ENCODE data around the gene TTLL12.

TTLL12 gene

DNA sequence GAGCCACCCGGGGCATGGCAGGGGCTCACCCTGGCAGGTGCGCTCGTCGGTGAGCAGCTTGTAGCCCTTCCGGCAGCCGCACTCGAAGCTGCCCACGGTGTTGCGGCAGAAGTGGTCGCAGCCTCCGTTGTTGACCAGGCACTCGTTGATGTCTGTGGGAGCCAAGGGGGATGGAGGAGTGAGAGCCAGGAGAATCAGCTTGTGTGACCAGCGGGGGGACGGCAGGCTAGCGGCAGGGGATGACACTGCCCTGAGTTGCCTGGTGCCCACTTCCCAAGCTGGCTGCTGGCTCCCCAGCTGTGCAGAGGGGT, 44.7 kb upstream of the TTLL12 start:
- no peak overlapping the region for H3K4me3 ChIP-seq (ENCODE audit: low read depth, low read length)
- no peak for DNase-seq (ENCODE audit: low read depth, low spot score)
- CTCF ChIA-PET, result interaction anchor here (0.6 to 10.3 kb wide), 24 partner anchors 9 to 653 kb away, joined by 3 to 132 read pairs (median 4); partner anchors contain the start of gene TTLL12
- POLR2A ChIA-PET, result no interaction called here
- TF ChIP-seq, protein P1, sequence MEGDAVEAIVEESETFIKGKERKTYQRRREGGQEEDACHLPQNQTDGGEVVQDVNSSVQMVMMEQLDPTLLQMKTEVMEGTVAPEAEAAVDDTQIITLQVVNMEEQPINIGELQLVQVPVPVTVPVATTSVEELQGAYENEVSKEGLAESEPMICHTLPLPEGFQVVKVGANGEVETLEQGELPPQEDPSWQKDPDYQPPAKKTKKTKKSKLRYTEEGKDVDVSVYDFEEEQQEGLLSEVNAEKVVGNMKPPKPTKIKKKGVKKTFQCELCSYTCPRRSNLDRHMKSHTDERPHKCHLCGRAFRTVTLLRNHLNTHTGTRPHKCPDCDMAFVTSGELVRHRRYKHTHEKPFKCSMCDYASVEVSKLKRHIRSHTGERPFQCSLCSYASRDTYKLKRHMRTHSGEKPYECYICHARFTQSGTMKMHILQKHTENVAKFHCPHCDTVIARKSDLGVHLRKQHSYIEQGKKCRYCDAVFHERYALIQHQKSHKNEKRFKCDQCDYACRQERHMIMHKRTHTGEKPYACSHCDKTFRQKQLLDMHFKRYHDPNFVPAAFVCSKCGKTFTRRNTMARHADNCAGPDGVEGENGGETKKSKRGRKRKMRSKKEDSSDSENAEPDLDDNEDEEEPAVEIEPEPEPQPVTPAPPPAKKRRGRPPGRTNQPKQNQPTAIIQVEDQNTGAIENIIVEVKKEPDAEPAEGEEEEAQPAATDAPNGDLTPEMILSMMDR (IDR thresholded peaks at IDR 0.05; ENCODE audit: insufficient read depth, low read length, missing control alignments), result no peak

DNA sequence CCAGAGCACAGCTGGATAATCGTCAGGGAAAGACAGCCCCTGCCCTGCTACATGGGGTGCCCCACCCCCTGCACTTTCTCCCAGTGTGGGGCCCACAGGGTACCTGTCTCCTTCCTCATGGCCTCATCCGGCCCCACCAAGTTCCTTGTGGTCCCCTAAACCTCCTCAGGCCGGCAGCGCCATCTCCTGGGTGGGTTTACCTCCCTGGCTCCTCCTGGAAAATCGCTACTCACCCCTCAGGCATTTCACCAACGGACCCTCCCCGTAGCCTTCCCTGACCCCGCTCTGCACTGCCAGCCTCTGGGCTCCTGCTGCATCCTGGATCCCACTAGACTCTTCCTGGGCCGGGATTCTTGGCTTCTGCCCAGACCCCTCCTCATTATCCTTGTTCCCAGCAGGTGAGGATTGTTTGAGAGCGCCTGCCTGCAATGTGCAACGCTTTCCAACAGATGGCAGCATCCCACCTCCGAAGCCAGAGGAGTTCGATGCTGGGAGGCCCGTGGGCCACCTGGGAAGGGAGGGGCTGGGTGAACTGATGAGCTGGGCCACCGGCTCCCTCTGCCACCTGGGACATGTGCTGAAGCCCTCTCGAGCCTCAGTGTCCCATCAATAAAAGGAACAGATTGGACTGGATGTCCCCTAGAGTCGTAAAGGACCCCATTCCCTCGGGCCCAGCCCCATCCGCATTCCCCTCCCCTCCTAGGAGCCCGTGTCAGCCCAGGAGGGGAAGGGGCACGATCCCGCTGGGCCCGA, 44.2 kb upstream of the TTLL12 start:
- H3K4me3 ChIP-seq (ENCODE audit: low read depth, low read length), result no peak overlapping the region
- ChIA-PET CTCF (interaction anchor here (0.6 to 10.3 kb wide), 26 partner anchors 10 to 654 kb away, joined by 3 to 132 read pairs (median 4); partner anchors contain the start of gene TTLL12), POLR2A (no interaction called here)
- DNase-seq (ENCODE audit: low read depth, low spot score), result no peak
- TF ChIP-seq, protein P1 (IDR thresholded peaks at IDR 0.05; ENCODE audit: insufficient read depth, low read length, missing control alignments), result peak; percentile 92

- ChIA-PET POLR2A (no interaction called here), CTCF (interaction anchor here (0.7 to 10.3 kb wide), 7 partner anchors 9 to 654 kb away, joined by 3 to 132 read pairs (median 8); partner anchors contain the start of gene TTLL12)
- no peak overlapping the region for H3K4me3 ChIP-seq (ENCODE audit: low read depth, low read length)
- no peak for DNase-seq (ENCODE audit: low read depth, low spot score)
- TF ChIP-seq, protein P1 (IDR thresholded peaks at IDR 0.05; ENCODE audit: insufficient read depth, low read length, missing control alignments), result no peak
Observed at GRCh38 chr22:43230571-43230970, 43.6 kb upstream of the TTLL12 start.

GRCh38 chr22:43228863-43229262, 41.9 kb upstream of the TTLL12 start:
- ChIA-PET CTCF (interaction anchor here (0.8 to 10.3 kb wide), 9 partner anchors 10 to 155 kb away, joined by 3 to 132 read pairs (median 4); partner anchors contain the start of gene TTLL12), POLR2A (no interaction called here)
- H3K4me3 ChIP-seq (ENCODE audit: low read depth, low read length), result no peak overlapping the region
- TF ChIP-seq, protein P1 (IDR thresholded peaks at IDR 0.05; ENCODE audit: insufficient read depth, low read length, missing control alignments), result no peak
- no peak for DNase-seq (ENCODE audit: low read depth, low spot score)

DNA sequence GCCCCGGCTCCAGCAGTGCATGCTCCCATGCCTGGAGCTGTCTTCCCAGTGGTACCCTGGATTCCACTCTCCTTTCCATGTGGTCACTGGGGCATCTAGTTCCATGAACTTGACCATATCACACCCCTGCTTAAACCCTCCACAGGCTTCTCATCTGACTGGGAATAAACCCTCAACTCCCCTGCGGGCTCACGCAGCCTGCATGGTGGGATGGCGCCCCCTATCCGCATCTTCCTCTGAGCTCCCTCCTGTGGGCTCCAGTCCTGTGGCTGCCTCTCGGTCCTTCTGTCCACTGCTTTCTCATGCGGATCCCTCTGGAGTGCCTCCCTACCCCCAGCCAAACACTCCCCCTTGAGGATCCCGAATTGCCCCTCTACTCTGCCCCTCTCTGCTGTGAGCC, 41.4 kb upstream of the TTLL12 start:
- POLR2A ChIA-PET, result no interaction called here
- CTCF ChIA-PET, result interaction anchor here (0.8 to 10.3 kb wide), 6 partner anchors 10 to 156 kb away, joined by 3 to 132 read pairs (median 4); no protein-coding TSS in a partner anchor
- DNase-seq (ENCODE audit: low read depth, low spot score), result no peak
- TF ChIP-seq, protein P1 (IDR thresholded peaks at IDR 0.05; ENCODE audit: insufficient read depth, low read length, missing control alignments), result peak; percentile 50
- H3K4me3 ChIP-seq (ENCODE audit: low read depth, low read length), result no peak overlapping the region

GRCh38 chr22:43227239-43227630, 40.3 kb upstream of the TTLL12 start:
- no peak overlapping the region for H3K4me3 ChIP-seq (ENCODE audit: low read depth, low read length)
- POLR2A ChIA-PET, result no interaction called here
- DNase-seq (ENCODE audit: low read depth, low spot score), result no peak
- TF ChIP-seq, protein P1 (IDR thresholded peaks at IDR 0.05; ENCODE audit: insufficient read depth, low read length, missing control alignments), result no peak
- CTCF ChIA-PET, result interaction anchor here (1.3 to 10.3 kb wide), 3 partner anchors 11 to 157 kb away, joined by 4 to 132 read pairs (median 5); no protein-coding TSS in a partner anchor

All from AG04449 (cell line).